HG03135 (cell line): Measurements from ENCODE around the gene DAAM2.

Experiments
- ATAC-seq: cut with Tn5 transposase; IDR thresholded peaks from one replicate; pipeline ENCODE4 v1.9.1; 2021; ENCODE audit warnings: mild to moderate bottlenecking, moderate library complexity; ENCODE audit not compliant: unreplicated experiment

DAAM2 gene

DNA sequence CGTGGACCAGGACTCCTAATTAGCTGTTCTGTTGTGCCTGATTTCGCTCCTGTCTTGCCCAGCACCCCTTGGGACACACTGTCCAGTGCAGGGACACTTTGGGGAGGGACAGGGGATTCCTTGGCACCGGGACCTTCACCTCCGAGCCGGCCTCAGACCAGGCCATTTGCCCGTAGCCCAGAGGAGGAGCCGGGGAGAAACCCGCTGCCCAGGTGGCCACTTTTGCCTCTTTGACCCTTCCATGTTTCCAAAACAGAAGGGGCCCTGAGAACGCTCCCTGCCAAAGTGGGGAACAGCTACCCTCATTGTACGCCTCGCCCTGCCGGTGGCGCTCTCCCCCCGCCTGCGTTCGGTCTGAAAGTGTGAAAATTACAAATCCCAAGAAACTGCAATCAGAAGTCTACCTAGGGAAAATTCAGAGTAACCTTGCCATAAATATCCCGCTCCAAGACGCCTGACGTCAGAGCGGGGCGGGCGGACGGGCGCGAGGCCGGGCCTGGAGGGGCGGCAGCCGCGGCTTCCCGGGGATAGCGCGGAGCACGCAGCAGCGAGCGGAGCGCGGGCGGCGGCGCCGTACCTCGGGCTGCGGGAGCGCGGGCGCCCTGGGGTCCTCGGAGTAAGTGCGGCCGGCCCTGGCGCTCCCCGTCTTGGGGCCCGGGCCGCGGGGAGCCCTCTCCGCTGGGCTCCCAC, at the start of gene DAAM2:
Gene DAAM2, plus strand, starts transcription at position 527 of the 690 bp plus-strand sequence. CDS start 63,927 bp downstream, outside the sequence.
- ATAC-seq = no peak

DNA sequence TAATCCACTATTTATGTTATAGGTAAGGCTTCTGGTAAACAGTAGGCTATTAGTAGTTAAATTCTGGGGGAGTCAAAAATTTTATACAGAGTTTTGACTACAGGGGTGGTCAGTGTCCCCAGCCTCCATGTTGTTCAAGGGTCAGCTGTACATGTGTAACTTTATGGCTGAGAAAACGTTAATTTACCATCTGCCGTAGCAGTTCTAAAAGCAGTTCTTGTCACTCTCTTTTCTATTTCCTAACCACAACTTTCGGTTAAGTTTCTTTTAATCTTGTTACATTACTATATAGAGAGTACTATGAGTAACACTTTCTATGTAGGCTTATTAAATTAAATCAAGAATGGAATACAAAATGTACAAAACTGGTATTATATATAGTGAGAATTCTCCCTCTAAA, 45.4 kb upstream of the DAAM2 start:
- ATAC-seq = no peak

DNA sequence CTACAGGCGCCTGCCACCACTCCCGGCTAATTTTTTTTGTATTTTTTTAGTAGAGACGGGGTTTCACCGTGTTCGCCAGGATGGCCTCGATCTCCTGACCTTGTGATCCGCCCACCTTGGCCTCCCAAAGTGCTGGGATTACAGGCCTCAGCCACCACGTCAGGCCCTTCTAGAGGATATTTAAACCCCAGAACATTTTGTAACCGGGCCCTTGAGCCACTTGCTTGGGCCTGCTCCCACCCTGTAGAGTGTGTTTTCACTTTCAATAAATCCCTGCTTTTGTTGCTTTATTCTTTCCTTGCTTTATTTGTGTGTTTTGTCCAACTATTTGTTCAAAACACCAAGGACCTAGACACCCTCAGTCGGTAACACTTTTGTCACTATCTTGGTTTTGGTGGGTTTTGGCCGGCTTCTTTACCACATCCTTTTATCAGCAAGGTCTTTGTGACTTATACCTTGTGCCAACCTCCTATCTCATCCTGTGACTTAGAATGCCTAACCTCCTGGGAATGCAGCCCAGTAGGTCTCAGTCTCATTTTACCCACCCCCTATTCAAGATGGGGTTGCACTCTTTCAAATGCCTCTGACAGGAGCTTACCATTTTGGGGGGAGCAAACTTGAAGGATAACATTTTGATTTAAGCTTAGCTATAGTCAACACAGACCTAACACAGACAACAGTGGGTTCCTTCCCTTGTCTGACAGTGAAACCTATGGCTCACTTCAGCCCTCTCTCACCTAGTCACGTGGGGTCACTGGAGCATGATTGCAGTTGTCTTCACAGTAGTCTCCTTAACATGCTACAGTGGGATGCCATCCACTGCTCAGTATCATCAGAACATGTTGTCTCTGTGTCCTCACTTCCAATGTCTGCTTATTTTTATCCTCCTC, 39.1 kb upstream of the DAAM2 start:
- ATAC-seq = no peak

DNA sequence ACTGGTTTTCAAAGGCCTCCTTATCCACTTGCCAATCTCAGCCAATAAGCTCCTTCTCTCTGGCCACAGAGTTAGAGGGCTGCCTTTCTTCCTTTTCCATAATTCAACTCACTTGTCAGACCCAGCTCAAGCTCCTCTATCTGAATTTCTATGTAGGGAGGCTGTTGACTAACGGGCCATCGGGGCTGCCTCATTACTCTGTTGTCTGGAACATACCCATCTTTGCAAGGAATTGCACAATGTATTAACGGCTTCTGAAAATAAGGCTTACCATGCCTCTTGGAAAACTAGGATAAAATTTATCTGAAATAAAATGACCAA, 38.5 kb upstream of the DAAM2 start:
- ATAC-seq = no peak

DNA sequence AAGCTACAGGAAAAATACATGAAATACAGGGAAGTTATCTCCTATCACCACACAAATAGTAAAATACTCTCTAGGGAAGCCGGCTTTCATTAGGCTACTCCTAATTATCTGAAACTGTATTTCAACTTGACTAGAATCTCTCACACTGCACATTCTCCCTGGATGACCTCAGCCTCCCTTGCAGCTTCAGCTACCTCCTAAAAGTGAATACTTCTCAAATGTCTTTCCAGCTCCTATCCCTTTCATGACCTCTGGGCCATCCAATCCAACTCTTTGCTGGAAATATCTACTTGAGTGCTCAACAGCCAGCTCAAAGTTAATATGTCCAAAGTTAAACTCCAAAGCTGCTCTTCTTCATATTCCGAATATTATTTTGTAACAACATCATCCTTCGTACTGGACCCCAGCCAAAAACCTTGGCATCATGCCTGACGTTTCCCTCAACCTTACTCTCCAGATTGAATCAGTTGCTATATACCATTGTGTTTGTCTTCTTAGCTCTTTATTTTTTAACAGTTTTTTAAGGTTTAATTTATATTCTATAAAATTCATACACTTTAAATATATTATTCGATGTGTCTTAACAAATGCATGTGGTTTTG, 37.6 kb upstream of the DAAM2 start:
- no peak for ATAC-seq

DNA sequence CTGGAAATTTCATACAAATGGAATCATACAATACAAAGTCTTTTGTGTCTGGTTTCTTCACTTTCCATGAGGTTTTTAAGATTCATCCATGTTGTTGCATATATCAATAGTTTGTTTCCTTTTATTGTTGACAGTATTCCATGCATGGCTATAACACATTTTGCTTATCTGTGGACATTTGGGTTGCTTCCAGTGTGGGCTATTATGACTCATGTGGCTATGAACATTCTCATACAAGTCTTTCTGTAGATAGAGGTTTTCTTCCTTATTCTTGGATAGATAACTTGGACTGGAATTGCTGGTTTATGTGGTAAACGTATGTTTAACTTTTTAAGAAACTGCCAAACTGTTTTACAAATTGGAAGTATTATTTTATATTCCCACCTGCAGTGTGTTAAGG, 36.9 kb upstream of the DAAM2 start:
- no peak for ATAC-seq

DNA sequence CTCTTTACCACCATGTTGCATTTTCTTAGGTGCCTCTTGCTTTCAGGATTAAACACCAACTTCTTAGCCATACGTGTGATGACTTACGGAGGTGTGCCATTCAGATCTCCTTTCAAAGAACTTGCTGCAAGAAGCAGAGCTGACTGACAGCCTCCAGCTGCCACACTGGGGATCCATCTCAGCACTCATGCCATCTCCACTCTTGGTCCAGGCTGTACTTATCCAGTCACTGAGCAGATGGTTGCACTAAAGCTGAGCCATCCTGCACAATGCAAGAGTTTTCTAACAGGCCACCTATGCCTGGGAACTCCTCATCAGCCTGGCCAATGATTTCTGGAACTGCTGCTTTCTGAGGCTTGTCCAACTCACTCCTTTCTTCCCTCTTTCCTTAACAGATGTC, 35.6 kb upstream of the DAAM2 start:
- ATAC-seq = no peak

DNA sequence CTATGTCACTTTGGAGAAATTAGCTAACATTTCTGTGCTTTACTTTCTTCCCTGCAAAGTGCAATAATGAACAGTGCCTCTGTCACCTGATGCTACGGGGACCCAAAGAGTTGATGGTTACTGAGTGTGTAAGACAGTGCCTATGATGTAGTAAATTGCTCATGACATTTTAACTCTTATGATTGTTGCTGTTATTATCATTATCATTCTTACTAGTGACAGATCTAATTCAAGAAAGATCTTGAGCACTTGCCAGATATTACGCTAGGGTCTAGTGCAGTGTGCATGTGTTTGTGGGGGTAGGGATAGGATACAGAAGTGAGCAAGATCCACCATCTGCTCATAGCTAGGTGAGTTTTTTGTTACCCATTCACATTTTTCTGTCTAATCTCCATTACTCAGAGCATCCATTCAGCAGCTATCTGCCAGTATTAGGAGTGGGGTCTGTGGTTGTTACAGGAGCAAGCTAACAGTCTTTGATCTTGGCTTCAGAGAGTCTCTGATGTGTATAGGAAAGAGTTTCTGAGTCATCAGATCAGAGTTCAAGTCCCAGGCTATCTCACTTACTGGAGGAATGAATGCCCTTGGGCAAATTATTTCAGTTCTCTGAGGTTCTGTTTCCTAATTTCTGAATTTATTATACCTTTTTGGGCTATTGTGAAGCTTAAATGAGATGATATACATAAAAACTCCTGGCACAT, 33.1 kb upstream of the DAAM2 start:
- ATAC-seq = no peak

DNA sequence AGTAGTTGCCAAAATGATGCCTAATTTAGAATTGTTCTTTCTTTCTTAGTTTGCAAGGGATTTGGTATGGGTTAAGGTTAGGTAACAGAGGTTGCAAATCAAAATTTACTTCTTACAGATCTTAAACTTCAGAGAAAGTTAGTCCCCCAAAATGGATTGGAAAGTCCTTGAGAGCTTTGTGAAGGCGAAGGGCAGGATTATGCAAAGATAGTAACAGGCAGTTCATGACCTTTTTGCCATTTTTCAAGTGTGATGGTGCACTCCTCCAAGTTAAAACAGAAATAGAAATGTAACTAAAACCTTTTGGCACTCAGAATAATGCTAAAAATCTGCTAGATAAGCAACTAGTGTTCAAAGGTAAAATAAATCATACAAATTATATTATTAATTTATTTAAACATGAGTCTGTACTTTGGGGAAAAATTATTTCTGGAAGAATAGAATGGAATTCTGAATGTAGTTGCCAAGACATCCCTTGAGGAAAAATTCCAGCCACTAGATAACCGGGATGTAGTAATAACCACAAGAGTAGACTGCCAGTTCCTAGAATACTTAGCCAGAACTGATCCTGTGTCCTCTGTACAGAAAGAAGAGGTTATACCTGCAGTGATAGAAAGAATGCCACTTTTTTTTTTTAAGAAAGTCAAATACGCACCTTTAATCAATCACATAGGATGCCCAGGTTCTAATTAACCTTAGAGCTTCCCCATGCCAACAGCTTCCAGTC, 31.8 kb upstream of the DAAM2 start:
- ATAC-seq = no peak

DNA sequence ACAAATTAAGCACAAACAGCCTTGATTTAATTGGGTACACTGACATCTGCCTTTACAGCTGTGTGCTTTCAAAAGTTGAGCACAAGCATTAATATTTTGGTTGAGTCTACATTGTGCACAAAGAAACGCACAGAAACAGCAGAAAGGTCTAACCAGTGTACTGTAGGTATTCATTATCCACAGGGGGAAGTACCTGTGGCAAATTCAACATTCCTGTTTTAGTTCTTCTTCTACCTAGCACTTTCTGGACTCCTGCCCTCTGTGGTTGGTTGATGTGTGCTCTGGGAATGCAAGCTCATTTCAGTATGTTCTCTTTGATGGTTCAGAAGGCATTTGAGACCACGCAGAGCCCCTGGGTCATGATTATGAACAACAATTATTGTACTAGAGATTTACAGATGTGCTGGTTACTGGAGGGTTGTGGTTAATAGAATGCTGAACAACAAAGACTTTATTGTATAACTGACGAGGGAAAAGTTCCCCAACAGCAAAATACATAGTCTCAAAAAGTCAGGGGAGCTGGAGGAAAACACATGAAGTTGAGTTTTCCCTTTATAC, 26.6 kb upstream of the DAAM2 start:
- no peak for ATAC-seq

DNA sequence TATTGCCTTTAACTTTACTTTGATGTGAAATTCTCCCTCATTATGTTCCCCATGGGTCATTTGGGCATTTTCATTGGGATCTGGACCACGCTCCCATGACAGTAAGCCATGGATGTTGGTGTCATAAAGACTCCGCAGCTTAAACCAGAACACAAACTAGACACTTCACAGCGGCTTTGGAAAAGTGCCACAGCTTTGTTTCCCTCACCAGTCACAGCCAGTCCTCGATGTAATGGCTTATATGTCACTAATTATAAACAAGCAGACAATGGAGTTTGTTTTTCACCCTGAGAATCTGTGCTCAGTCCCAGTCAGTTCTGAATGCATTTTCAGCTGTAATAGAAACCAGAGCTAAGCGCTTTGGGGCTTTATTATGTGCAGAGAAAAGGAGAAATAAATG, 23.2 kb upstream of the DAAM2 start:
- no peak for ATAC-seq

DNA sequence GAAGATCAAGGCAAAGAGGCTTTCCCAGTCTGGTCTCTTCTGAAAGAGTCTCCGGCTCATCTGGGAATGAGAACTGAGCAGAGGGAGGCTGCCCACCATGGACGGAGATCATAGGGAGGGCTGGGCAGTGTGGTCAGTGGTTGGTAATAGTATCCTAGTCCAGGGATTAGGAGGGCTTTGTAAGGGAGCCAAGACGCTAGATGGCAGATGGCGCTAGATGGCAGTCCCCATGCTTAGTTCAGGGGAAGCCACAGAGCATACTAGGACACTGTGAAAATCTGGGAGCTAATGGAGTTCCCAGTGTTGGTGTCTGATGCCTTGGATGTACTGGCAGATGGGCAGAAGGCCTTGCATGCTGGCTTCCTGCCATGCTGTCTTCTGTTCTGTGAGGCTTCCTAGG, 21.7 kb upstream of the DAAM2 start:
- ATAC-seq = no peak

DNA sequence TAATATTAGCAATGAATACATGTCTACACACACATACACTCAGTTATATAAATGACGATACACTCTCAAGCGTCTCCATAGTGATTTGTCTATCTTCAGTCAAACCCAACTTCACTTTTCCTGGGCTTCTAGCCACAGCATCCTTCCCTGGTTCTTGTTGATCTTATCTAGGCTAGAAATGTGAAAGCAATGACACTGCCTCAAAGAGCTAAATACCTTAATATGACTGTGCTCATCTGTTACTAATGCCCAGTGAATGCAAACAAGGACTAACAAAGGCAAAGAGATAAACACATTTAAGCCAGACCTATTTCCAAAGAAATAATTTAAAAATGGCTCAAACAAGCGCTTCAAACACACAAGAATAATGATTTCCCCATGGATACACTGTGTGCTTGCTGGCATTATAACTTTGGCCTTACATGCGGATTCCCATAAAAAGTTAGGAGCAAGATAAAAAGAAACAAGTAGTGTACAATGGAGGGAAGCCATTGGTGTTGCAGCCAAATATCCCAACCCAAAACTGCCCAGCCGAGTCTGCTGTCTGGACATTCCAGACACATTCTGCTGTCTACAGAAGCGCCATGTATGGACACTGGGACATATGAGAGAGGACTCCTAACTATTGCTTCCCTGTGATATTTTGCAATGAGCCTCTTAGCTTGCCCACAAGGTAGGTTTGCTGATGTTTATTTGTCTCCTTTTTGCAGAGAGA, 19.5 kb upstream of the DAAM2 start:
- ATAC-seq = no peak

DNA sequence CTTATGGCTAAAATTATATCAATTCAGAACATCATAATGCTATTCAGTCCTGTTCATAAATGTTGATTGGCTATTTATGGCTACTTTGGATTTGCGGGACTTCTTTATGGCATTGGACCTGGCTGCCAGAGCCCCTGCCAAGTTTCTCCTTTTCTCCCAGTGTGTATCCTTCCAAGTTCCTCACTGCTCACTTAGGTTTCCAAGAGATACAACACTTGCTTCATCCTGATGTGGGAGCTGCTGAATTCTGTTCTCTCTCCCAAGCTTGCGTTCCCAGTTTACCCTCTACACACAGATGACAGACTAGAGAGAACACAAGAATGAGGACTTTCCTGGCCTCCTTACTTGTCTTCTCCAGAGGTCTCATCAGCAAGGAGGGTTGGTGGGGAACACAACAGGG, 18.4 kb upstream of the DAAM2 start:
- no peak for ATAC-seq

DNA sequence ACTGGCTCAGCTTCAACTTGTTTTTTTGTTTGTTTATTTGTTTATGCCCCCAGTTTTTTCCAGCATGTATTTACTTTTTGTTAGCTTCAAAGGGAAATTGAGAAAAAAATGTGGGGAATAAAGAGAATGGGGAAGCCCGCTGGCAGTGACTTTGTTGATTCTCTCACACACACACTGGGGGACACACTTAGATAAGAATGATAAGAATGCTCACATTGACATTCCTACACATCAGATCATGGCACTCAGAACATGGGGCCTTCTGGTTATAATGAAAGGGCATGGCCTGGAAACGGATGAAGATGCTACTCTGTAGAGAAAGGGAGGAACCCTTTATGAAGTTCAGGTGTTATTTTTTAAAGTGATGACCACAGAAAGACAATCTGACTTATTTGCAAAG, 15.6 kb upstream of the DAAM2 start:
- ATAC-seq = no peak

DNA sequence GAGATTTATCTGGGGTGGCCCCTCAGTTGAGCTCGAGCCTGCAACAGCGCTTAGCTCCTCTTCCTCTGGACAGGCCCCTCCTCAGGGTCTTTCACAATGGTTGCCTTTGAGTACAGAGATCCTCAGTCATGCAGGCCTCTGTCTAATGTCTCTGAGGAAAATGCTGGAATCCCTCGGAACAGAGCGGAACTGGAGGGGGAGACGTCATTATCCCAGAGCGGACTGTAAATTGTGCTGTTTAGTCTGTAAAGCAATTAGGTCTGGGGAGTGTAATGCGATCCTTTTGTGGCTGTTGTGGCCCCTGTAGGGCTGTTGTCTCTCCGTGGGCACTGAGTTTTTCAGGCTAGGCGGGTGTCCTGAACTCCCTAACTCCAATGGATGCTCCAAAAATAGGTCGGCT, 15.0 kb upstream of the DAAM2 start:
- no peak for ATAC-seq

DNA sequence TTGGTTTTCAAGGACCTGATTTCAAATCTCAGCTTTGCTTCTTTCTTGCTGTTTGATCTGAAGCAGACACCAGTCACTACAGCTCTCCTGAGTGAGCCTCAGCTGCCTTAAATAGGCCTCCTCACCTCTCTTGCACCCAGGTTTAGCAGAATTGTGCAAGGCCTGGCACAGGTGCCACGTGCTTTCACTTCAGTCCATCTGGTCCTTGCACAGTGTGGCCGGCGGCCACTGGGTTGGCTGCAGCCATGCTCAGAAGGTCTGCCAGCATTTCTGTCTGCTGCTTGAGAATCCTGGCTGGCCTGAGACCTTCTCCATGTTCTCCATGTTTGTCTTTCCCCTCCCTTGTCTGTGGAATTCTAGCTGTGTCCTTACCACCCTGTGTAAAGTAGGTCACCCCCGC, 14.5 kb upstream of the DAAM2 start:
- ATAC-seq = no peak

DNA sequence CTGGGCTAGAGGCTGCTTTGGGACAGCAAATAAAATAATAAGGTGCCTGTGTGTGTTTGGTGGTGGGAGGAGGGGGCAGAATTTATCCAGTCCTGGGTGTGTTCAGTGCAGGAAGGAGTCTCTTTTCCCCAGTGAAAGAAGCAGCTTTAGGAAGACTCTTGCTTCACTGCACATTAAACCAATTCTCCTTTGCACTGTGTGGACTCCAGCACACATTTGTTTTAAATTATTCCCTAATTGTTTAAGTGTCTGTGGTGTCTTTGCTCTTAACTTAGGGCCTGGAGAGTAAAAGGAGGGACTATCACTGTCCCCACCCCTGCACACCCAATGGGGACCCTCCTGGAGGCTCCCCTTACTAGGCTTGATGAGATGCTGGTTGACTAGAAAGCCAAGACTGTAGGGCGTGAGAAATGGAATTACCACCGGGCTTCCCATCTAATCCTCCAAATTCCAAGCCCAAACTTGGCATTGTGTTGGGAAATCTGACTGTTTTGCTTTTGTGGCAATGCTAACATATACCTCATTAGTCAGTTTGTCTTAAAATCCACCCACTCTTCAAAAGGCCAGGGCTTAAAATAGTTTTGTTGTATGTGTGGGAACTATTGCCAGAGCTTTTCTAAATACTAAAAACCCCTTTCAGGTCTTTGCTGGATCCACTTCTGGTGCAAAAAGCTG, 13.5 kb upstream of the DAAM2 start:
- no peak for ATAC-seq

DNA sequence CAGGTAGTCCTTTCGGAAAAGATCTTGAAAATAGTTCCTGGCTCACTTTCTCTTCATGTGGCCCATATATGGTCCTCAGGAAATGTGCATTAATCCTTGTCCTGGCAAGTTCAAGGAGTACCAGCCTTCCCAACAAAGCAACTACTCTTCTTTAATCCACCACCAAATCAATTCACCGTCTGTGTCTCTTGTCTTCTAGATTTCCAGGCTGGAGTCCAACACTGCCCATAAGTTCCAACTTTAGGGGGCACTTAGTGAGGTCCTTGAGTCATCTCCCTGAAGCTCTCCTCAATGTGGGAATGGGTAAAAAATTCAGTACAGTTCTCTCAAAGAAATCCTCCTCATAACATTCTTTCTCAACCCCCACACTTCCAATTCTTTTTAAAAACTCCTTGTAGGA, 6.9 kb upstream of the DAAM2 start:
- no peak for ATAC-seq
